Kidney epithelial cell (primary cell): Measurements from ENCODE around the gene ERICH6. TPM values are rescaled to one million over a fixed set of nuclear protein-coding genes. Genes with fewer than 3 reads are reported as not detected.

Source experiments
- DNase-seq: peaks from one replicate; pipeline ENCODE4 v3.0.0-alpha.2; 2010; ENCODE audit warnings: low read depth
- H3K27me3 ChIP-seq: 2 replicates; pipeline ENCODE4 v1.6.0; 2011; ENCODE audit warnings: low read length; ENCODE audit not compliant: control insufficient read depth, insufficient read depth
- H3K36me3 ChIP-seq: 2 replicates; pipeline ENCODE4 v1.5.1; 2011; ENCODE audit warnings: low read length; ENCODE audit not compliant: control insufficient read depth, insufficient read depth
- H3K4me3 ChIP-seq: 2 replicates; pipeline ENCODE4 v1.5.1; 2011; ENCODE audit warnings: low read depth, mild to moderate bottlenecking, control low read depth, low read length
- total RNA-seq: library from RNA; depleted of rRNA; stranded (reverse); fragments of >200 nt; gene quantifications from 2 replicates; pipeline ENCODE4 v1.2.3, GENCODE V29; 2015
- TF ChIP-seq, protein P1 (sequence below): IDR thresholded peaks from 2 replicates; pipeline ENCODE4 v1.5.1; 2011; ENCODE audit warnings: mild to moderate bottlenecking, moderate library complexity, low read length, control low read depth, inconsistent platforms; ENCODE audit not compliant: insufficient read depth, poor library complexity, severe bottlenecking

ERICH6 gene
- total RNA-seq, 1 donor from 2014 or later: not detected

DNA sequence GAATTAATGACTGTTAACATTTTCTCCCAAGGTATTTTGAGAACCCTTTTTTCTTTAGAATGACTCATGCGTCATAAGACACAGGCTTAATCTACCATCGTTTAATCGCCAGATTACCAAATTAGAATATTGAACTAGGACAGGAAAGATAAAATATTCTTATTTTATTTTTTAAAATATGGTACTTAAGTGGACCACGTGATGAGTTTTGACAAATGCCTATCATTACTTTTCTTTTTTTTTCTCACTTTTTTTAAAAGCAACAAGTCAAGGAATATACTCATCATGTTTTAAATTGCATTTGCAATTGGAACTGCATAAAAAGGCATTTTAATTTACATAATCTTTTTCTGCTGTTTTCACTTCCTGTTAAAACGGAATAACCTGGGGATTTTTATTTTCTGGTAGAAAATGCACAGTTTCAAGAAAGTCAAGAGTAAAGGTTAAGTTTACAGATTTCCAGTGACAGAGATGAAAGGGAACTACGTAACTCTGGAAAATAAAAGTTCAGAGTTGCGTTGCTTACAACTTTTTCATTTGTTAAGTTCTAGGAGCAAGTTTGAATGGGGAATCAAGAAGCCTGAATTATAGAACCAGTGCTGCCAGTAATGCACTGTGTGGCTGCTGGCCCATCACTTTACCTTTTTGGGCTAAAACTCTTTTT is 35.6 kb upstream of the ERICH6 start:
- DNase-seq: no peak
- TF ChIP-seq, protein P1, sequence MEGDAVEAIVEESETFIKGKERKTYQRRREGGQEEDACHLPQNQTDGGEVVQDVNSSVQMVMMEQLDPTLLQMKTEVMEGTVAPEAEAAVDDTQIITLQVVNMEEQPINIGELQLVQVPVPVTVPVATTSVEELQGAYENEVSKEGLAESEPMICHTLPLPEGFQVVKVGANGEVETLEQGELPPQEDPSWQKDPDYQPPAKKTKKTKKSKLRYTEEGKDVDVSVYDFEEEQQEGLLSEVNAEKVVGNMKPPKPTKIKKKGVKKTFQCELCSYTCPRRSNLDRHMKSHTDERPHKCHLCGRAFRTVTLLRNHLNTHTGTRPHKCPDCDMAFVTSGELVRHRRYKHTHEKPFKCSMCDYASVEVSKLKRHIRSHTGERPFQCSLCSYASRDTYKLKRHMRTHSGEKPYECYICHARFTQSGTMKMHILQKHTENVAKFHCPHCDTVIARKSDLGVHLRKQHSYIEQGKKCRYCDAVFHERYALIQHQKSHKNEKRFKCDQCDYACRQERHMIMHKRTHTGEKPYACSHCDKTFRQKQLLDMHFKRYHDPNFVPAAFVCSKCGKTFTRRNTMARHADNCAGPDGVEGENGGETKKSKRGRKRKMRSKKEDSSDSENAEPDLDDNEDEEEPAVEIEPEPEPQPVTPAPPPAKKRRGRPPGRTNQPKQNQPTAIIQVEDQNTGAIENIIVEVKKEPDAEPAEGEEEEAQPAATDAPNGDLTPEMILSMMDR: no peak
- Histone ChIP-seq H3K27me3 (no peaks in the 10 kb centered on the region), H3K4me3 (no peak overlapping the region), H3K36me3 (no peaks in the 10 kb centered on the region)

DNA sequence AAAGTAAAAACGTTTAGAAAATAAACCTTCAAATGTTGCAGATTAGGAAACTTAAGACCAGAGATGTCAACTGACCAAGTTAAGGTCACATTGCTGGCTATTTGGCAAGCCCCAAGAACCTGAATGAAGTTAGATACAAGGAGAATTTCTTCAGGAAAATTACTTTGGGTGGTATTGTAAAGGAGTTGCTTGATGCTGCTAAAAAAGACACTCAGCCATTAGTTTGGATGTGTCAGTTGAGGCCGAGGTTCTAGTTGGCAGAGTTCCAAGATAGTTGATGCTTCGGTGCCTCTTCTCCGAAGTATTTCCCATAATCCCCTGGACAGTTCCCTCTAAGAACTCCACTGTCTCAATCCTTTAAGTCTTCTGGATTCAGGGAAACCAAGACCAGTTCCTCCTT is 35.0 kb upstream of the ERICH6 start:
- Histone ChIP-seq H3K4me3 (no peak overlapping the region), H3K27me3 (no peaks in the 10 kb centered on the region), H3K36me3 (no peaks in the 10 kb centered on the region)
- no peak for DNase-seq
- TF ChIP-seq, protein P1: no peak

GRCh38 chr3:150737874-150738679 is 34.4 kb upstream of the ERICH6 start:
- H3K4me3 ChIP-seq: no peak overlapping the region
- TF ChIP-seq, protein P1: no peak
- no peak for DNase-seq
- H3K36me3 ChIP-seq: no peaks in the 10 kb centered on the region
- no peaks in the 10 kb centered on the region for H3K27me3 ChIP-seq

- Histone ChIP-seq H3K36me3 (no peaks in the 10 kb centered on the region), H3K4me3 (no peak overlapping the region), H3K27me3 (no peaks in the 10 kb centered on the region)
- DNase-seq: no peak
- TF ChIP-seq, protein P1: no peak
These were observed 33.4 kb upstream of the ERICH6 start for GRCh38 chr3:150736903-150737832.

DNA sequence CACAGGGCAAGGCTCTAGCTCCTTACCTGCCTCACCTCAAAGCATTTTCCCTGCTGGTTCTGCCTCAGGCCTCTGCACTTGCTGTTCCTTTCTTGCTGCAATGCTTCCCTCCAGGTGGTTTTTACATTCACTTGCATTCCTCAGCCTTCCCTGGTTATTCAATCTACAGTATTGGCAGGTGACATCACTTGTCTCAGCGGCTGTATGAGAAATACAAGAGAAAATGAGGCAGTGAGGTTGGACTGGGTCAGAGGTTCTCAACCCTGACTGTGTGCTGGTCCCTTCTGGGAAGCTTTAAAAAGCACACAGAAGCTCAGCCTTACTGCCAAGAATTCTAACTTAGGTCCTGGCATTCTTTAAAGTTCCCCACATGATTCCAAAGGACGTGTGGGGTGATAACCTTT is 32.6 kb upstream of the ERICH6 start:
- DNase-seq: no peak
- no peak overlapping the region for H3K4me3 ChIP-seq
- TF ChIP-seq, protein P1: no peak
- H3K36me3 ChIP-seq: no peaks in the 10 kb centered on the region
- no peaks in the 10 kb centered on the region for H3K27me3 ChIP-seq
